Prostate gland (tissue), 2 donors: ENCODE results near the gene TNS1. TPM values are rescaled to one million over a fixed set of nuclear protein-coding genes. Genes with fewer than 3 reads are reported as not detected.
"Not testable (repeated sequence)": the region's sequence is repeated elsewhere in the genome, so short reads cannot be mapped to it uniquely, and the experiment has no call there.

Experiments
- DNase-seq: peaks from one replicate; pipeline ENCODE4 v3.0.0-alpha.2; 2019; ENCODE audit warnings: low spot score
- H3K27ac ChIP-seq, 2 donors: fragments of 200-600 bp; sonication (generic); 2 replicates each; pipeline ENCODE4 v1.5.1; 2017 to 2019
- H3K27me3 ChIP-seq: fragments of 200-600 bp; sonication (generic); replicated peaks from 2 replicates; pipeline ENCODE4 v1.5.1; 2019; ENCODE audit not compliant: insufficient read depth
- H3K36me3 ChIP-seq, 2 donors: fragments of 200-600 bp; sonication (generic); 1 replicate in 1 of 2; 2 replicates in 1 of 2; pipeline versions ENCODE4 v1.5.1 to v1.8.1; 2017 to 2019
- H3K4me1 ChIP-seq: fragments of 200-600 bp; sonication (generic); replicated peaks from 2 replicates; pipeline ENCODE4 v1.5.1; 2019
- H3K4me3 ChIP-seq, 2 donors: fragments of 200-600 bp; sonication (generic); 2 replicates each; pipeline ENCODE4 v1.5.1; 2017 to 2019
- H3K9me3 ChIP-seq: fragments of 200-600 bp; sonication (generic); 2 replicates; pipeline ENCODE4 v1.5.1; 2017
- CTCF ChIP-seq, 4 experiments: fragments of 200-600 bp in 2 of 4; fragments of 450-650 bp in 2 of 4; sonication (generic) in 2 of 4; IDR thresholded peaks; 1 replicate in 3 of 4; 2 replicates in 1 of 4; pipeline ENCODE4 v1.5.1; 2016 to 2019; ENCODE audit warnings: antibody characterized with exemption in 4 of 4, mild to moderate bottlenecking in 2 of 4, moderate library complexity in 2 of 4
- POLR2A ChIP-seq: fragments of 450-650 bp; IDR thresholded peaks from one replicate; pipeline ENCODE4 v1.6.1; 2016; ENCODE audit warnings: antibody characterized with exemption, mild to moderate bottlenecking
- POLR2AphosphoS5 ChIP-seq: sonication (generic); formaldehyde crosslinking; IDR thresholded peaks from one replicate; pipeline ENCODE4 v1.6.1; 2017; ENCODE audit warnings: antibody characterized with exemption
- WGBS: methylation state at CpG from one replicate; pipeline ENCODE4 v1.1.5; 2018; 5-methylcytosine and 5-hydroxymethylcytosine counted together
- intact Hi-C: fragments of 100-400 bp; cut with DNase I; formaldehyde crosslinking; loops from one replicate; pipeline ENCODE4 v1.14.2; 2022
- total RNA-seq, 2 donors: library from RNA; depleted of rRNA; stranded (reverse); fragments of >200 nt; gene quantifications; one replicate each; pipeline ENCODE4 v1.1.0, GENCODE V29; 2016

The TNS1 gene
- total RNA-seq, 2 donors from 2014 or later = 238 to 659 TPM

GRCh38 chr2:217809736-217810135 is 193.1 kb downstream of the TNS1 start:
- no peak for DNase-seq
- no peaks in the 10 kb centered on the region for H3K9me3 ChIP-seq
- H3K36me3 ChIP-seq = peaks cover 18 to 20% of the 10 kb centered on the region in 2 donors
- H3K4me3 ChIP-seq = no peak overlapping the region
- H3K4me1 ChIP-seq = no peaks in the 10 kb centered on the region
- H3K27ac ChIP-seq = no peak overlapping the region
- intact Hi-C loops = no loop called here
- 75% methylated on average over 7 of the region's 7 CpGs for WGBS
- TF ChIP-seq POLR2A (no peak), POLR2AphosphoS5 (no peak), CTCF (IDR thresholded peaks at IDR 0.05) (no peak)
- no peaks in the 10 kb centered on the region for H3K27me3 ChIP-seq

- H3K9me3 ChIP-seq, H3K27ac ChIP-seq, H3K4me1 ChIP-seq, H3K4me3 ChIP-seq, DNase-seq, intact Hi-C loops, H3K27me3 ChIP-seq: not testable (repeated sequence)
- H3K36me3 ChIP-seq = peaks cover 18 to 20% of the 10 kb centered on the region in 2 donors
- WGBS = 52% methylated on average over 3 of the region's 3 CpGs
Measured at GRCh38 chr2:217808967-217809366, 193.8 kb downstream of the TNS1 start.

GRCh38 chr2:217808326-217808725 is 194.5 kb downstream of the TNS1 start:
- Histone ChIP-seq H3K4me3 (no peak overlapping the region), H3K27me3 (no peaks in the 10 kb centered on the region), H3K36me3 (peaks cover 18 to 20% of the 10 kb centered on the region in 2 donors), H3K27ac (no peak overlapping the region), H3K4me1 (no peaks in the 10 kb centered on the region), H3K9me3 (no peaks in the 10 kb centered on the region)
- intact Hi-C loops = no loop called here
- TF ChIP-seq POLR2A (no peak), CTCF (IDR thresholded peaks at IDR 0.05) (no peak), POLR2AphosphoS5 (no peak)
- no peak for DNase-seq
- WGBS = 71% methylated on average over 3 of the region's 3 CpGs

GRCh38 chr2:217807753-217808152 is 195.0 kb downstream of the TNS1 start:
- Histone ChIP-seq H3K4me1 (no peaks in the 10 kb centered on the region), H3K4me3 (no peak overlapping the region), H3K9me3 (no peaks in the 10 kb centered on the region), H3K36me3 (peaks cover 12 to 18% of the 10 kb centered on the region in 2 donors), H3K27ac (no peak overlapping the region), H3K27me3 (no peaks in the 10 kb centered on the region)
- intact Hi-C loops = no loop called here
- WGBS = 40% methylated on average over 5 of the region's 5 CpGs
- DNase-seq = no peak
- no peak for TF ChIP-seq CTCF (IDR thresholded peaks at IDR 0.05)
- no peak for TF ChIP-seq POLR2AphosphoS5
- TF ChIP-seq POLR2A = no peak

GRCh38 chr2:217807025-217807424 is 195.8 kb downstream of the TNS1 start:
- no peak for DNase-seq
- Histone ChIP-seq H3K27ac (no peak overlapping the region), H3K36me3 (peaks cover 10 to 12% of the 10 kb centered on the region in 2 donors), H3K4me1 (no peaks in the 10 kb centered on the region), H3K9me3 (no peaks in the 10 kb centered on the region), H3K4me3 (no peak overlapping the region), H3K27me3 (no peaks in the 10 kb centered on the region)
- intact Hi-C loops = no loop called here
- TF ChIP-seq POLR2A = no peak
- TF ChIP-seq CTCF (IDR thresholded peaks at IDR 0.05) = no peak
- no peak for TF ChIP-seq POLR2AphosphoS5
- 56% methylated on average over 3 of the region's 3 CpGs for WGBS
